ENCODE results near the gene MPZL3. TPM values are rescaled to one million over a fixed set of nuclear protein-coding genes. Genes with fewer than 3 reads are reported as not detected.
A peak's percentile ranks its signal among the peaks of the same experiment; 100 is the strongest.

Gene MPZL3
- total RNA-seq, 1 experiment from 2014 or later = 7.1 TPM

DNA sequence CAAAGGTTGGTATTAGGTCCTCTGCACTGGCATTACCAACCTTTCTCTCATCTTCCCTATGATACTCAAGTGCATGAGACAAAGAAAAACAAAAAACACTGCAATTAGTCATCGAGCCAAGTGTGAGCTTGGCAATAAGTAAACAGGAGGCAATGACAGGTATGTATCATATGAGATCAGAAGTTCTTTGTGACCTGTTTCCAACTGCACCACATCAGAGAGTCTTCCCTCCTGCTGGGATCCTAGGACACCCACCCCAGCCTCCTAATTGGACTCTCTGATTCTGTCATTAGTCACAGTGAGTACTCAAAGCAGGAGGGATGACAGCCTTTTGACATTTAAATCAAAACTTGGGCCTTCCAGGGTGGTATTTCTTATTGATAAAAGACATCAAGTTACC, 19.5 kb downstream of the MPZL3 start:
- no peak for DNase-seq (ENCODE audit: low read depth)

DNA sequence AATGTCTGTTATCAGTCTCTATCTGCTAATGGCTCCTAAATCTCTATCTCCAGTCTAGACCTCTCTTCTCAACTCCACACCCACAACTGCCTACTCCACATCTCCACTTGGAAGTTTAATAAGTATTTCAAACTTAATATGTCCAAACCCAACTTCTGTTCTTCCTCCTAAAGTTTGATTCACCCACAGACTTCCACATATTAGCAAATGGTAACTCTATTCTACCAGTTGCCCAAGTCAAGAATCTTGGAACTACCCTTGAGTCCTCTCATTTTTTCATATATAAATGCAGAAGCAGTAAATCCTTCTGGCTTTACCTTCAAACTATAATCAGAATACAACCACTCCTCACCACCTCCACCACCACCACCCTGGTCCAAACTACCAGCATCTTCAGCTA, 20.7 kb downstream of the MPZL3 start:
- DNase-seq (ENCODE audit: low read depth) = no peak

- DNase-seq (ENCODE audit: low read depth) = no peak
Measured at GRCh38 chr11:118230088-118230487, 22.1 kb downstream of the MPZL3 start.

GRCh38 chr11:118229274-118229847, 22.8 kb downstream of the MPZL3 start:
- no peak for DNase-seq (ENCODE audit: low read depth)

- no peak for DNase-seq (ENCODE audit: low read depth)
Measured at GRCh38 chr11:118227865-118228785, 24.0 kb downstream of the MPZL3 start.

DNA sequence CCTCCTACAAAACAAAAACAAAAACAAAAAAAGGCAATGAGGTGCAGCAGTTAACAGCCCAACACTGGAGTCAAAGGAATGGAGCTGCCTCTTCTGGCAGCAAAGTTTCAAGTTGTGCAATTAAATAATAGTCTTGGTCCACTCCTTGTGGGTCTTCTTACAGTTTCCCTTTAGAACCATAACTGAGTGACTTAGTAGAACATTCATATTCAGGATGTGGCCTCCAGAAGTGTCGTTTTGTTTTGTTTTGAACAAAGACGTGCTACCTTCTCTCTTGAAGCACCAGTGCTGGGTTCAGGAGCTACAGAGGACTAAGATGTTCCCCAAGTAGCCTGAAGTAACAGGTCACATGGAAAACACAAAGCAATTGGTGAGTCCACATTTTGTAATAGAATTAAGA, 25.4 kb downstream of the MPZL3 start:
- no peak for DNase-seq (ENCODE audit: low read depth)

DNA sequence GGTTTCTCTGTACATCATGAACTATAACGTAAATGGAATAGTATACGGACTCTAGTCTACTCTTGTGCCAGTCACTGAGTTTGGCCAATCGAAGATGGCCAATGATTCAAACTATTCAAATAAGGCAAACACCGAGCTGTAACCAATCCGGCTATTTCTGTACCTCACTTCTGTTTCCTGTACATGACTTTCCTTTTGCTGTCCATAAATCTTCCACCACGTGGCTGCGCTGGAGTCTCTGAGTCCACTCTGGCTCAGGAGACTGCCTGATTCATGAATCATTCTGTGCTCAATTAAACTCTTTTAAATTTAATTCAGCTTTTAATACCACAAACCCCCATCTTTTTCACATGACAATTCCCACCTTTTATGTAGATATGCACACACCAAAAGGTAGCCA, 25.9 kb downstream of the MPZL3 start:
- DNase-seq (ENCODE audit: low read depth) = peak; percentile 49

DNA sequence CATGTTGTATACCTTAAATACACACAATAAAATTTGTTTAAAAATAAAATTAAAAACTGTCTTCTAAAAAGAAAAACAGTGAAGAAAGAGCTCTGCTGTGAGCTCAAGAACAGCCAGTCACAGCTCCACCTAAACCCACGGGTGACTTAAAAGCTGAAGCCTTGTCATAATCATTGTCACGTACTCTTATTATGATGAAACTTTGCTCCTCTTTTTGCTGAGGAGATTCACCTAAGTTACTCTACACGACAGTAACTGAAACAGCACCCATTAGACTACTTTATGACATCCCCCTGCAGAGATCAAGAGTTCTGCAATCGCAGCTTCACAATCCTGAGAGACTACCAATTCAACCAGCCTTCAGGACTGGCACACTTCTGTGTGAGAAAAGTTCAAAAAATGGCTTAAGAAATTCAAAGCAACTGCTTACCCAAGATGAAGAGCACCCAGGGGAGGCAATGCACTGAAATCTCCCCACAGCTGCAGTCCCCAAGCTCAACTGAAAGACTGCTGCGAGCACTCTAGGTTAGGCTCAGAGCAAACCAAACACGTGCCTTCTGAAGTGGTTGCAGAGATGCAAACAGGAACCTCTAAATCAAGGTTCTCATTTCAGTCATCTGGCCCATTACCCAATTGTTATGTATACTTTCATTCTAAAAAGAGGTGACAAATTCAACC, 27.5 kb downstream of the MPZL3 start, which contains the start of gene JAML:
Gene JAML (minus strand): TSS at position 501 of the 678 bp plus-strand sequence. CDS start 10,145 bp downstream, outside the sequence.
- no peak for DNase-seq (ENCODE audit: low read depth)

DNA sequence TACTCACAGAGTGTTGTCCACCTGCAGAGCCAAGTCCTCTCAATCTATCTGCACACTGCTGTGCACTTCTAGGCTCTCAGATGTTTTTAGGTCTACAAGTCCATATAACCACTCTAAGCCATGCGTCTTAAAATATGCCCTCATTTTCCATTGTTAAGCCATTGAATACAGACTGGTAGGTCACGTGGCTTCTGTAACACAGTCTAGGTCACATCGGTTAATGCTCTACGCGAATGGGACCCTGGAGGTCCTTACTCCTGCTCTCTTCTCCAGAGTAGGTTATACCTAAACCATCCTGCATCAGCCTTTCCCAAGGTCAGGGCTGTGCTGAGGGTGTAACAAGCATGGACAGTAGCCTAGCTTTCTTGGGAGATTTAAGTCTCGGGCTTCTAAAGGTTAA, 28.2 kb downstream of the MPZL3 start:
- DNase-seq (ENCODE audit: low read depth) = no peak

- DNase-seq (ENCODE audit: low read depth) = no peak
Measured at GRCh38 chr11:118223570-118223969, 28.6 kb downstream of the MPZL3 start.

DNA sequence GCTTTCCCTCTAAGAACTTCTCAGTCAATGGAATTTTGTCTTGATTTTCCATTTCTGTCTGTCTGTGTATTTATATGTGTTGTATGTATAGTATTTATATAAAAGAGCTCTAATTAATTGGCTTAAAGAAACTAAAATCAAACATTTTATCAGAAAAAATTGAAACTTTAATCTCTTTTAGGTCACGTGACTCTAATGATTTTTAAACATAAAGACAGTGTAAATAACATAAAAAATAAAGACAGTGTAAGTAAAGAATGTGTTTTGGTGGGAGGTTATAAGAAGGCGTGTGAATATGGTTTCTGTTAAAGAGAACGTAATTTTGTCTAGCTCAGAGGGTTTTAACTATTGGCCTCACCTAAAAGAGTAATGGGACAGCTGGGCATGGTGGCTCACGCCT, 29.7 kb downstream of the MPZL3 start:
- DNase-seq (ENCODE audit: low read depth) = no peak

- DNase-seq (ENCODE audit: low read depth) = no peak
Measured at GRCh38 chr11:118221419-118221818, 30.7 kb downstream of the MPZL3 start.

GRCh38 chr11:118219732-118220131, 32.4 kb downstream of the MPZL3 start:
- DNase-seq (ENCODE audit: low read depth) = no peak

GRCh38 chr11:118219244-118219643, 32.9 kb downstream of the MPZL3 start:
- DNase-seq (ENCODE audit: low read depth) = no peak

GRCh38 chr11:118217575-118217974, 34.6 kb downstream of the MPZL3 start:
- no peak for DNase-seq (ENCODE audit: low read depth)

GRCh38 chr11:118216621-118217481, 35.3 kb downstream of the MPZL3 start:
- peak; percentile 39 for DNase-seq (ENCODE audit: low read depth)

DNA sequence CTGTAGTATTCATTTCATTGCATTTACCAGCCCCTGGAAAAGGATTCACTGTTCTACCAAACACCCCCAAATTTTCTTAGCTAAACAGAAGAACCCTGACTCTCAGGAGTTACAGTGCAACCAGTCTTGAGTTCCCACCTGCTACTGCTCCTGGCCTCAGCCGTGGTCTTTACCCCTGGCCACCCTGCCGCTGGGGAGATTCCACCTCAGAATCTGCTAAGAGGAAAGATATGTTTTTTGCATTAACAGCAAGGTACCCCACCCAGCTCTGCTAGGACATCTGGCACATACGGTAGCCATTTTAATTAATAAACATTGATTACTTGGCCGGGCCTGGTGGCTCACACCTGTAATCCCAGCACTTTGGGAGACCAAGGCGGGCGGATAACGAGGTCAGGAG, 36.4 kb downstream of the MPZL3 start:
- DNase-seq (ENCODE audit: low read depth) = no peak

- no peak for DNase-seq (ENCODE audit: low read depth)
Measured at GRCh38 chr11:118215262-118215661, 36.9 kb downstream of the MPZL3 start.

- no peak for DNase-seq (ENCODE audit: low read depth)
Measured at GRCh38 chr11:118214210-118214914, 37.8 kb downstream of the MPZL3 start.

- no peak for DNase-seq (ENCODE audit: low read depth)
Measured at GRCh38 chr11:118213781-118214180, 38.4 kb downstream of the MPZL3 start.

DNA sequence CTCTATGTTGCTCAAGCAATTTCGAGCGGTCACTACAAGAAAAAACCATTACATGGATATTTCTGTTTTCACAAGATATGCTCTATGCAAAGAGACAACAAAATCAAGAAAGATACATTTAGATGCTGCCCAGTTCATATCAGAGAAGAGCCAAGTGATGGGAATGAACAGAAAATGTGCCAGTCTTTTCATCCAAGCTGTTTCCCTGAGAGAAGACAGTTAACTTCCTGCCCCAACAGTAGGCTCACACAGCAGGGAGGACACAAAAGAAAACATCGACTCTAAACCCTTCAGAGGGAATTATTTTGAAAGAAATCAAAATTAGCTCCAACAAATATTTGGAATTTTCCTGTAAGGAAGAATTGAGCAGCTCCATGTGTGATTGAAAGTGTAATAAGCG, 39.0 kb downstream of the MPZL3 start:
- no peak for DNase-seq (ENCODE audit: low read depth)
